ENCODE data around the gene KLK14. TPM values are rescaled to one million over a fixed set of nuclear protein-coding genes. Genes with fewer than 3 reads are reported as not detected.

KLK14 gene
- total RNA-seq, 1 donor from 2014 or later = 0.23 TPM

GRCh38 chr19:51114087-51114729, 31.5 kb upstream of the KLK14 start:
- Histone ChIP-seq H4K20me1 (ENCODE audit: insufficient read depth, low read length) (no peaks in the 10 kb centered on the region), H3K79me2 (ENCODE audit: insufficient read depth, low read length) (no peaks in the 10 kb centered on the region), H3K27ac (ENCODE audit: low read depth, low read length) (no peak overlapping the region), H3K27me3 (ENCODE audit: insufficient read depth, low read length) (no peaks in the 10 kb centered on the region), H3K9me3 (ENCODE audit: insufficient read depth, low read depth, low read length) (no peaks in the 10 kb centered on the region), H2AFZ (ENCODE audit: low read depth, low read length) (no peak overlapping the region), H3K4me2 (ENCODE audit: low read length) (no peak overlapping the region), H3K4me3 (ENCODE audit: insufficient read depth, low read depth, low read length) (no peak overlapping the region), H3K9ac (ENCODE audit: low read length) (no peak overlapping the region), H3K4me1 (ENCODE audit: insufficient read depth, low read length) (no peaks in the 10 kb centered on the region), H3K36me3 (ENCODE audit: insufficient read depth, low read length) (no peaks in the 10 kb centered on the region)
- H3K36me3 Mint-ChIP-seq (ENCODE audit: low read depth, unreplicated experiment) = no peaks in the 10 kb centered on the region
- no peaks in the 10 kb centered on the region for H3K9me3 Mint-ChIP-seq (ENCODE audit: unreplicated experiment)
- no peak overlapping the region for H3K4me3 Mint-ChIP-seq (ENCODE audit: unreplicated experiment)
- FAIRE-seq = no peak
- TF ChIP-seq CTCF (IDR thresholded peaks at IDR 0.05; ENCODE audit: insufficient read depth, low read depth, low read length) = no peak
- TF ChIP-seq EZH2 (IDR thresholded peaks at IDR 0.05; ENCODE audit: insufficient read depth, low read length) = no peak
- DNase-seq (ENCODE audit: low read depth) = no peak
- H3K27ac Mint-ChIP-seq (ENCODE audit: unreplicated experiment) = no peak overlapping the region
- peaks cover 29% of the 10 kb centered on the region for H3K27me3 Mint-ChIP-seq (ENCODE audit: low read depth, unreplicated experiment)
- peaks cover 2% of the 10 kb centered on the region for H3K4me1 Mint-ChIP-seq (ENCODE audit: low read depth, unreplicated experiment)

- Mint-ChIP-seq H3K4me1 (ENCODE audit: low read depth, unreplicated experiment) (peaks cover 4% of the 10 kb centered on the region), H3K27ac (ENCODE audit: unreplicated experiment) (no peak overlapping the region)
- no peak for FAIRE-seq
Measured at GRCh38 chr19:51111606-51112005, 28.9 kb upstream of the KLK14 start.

More at GRCh38 chr19:51111606-51112005, 28.9 kb upstream of the KLK14 start:
- H3K4me2 ChIP-seq (ENCODE audit: low read length) = no peak overlapping the region
- no peak overlapping the region for H3K4me3 ChIP-seq (ENCODE audit: insufficient read depth, low read depth, low read length)
- no peaks in the 10 kb centered on the region for H3K36me3 ChIP-seq (ENCODE audit: insufficient read depth, low read length)
- no peaks in the 10 kb centered on the region for H3K36me3 Mint-ChIP-seq (ENCODE audit: low read depth, unreplicated experiment)
- peaks cover 19% of the 10 kb centered on the region for H3K27me3 Mint-ChIP-seq (ENCODE audit: low read depth, unreplicated experiment)
- no peak overlapping the region for H3K27ac ChIP-seq (ENCODE audit: low read depth, low read length)
- TF ChIP-seq EZH2 (IDR thresholded peaks at IDR 0.05; ENCODE audit: insufficient read depth, low read length) (no peak), CTCF (IDR thresholded peaks at IDR 0.05; ENCODE audit: insufficient read depth, low read depth, low read length) (no peak)
- H3K4me1 ChIP-seq (ENCODE audit: insufficient read depth, low read length) = peaks cover 11% of the 10 kb centered on the region
- no peak for DNase-seq (ENCODE audit: low read depth)
- no peak overlapping the region for H3K4me3 Mint-ChIP-seq (ENCODE audit: unreplicated experiment)
- no peaks in the 10 kb centered on the region for H3K9me3 ChIP-seq (ENCODE audit: insufficient read depth, low read depth, low read length)
- no peak overlapping the region for H2AFZ ChIP-seq (ENCODE audit: low read depth, low read length)
- peaks cover 15% of the 10 kb centered on the region for H3K79me2 ChIP-seq (ENCODE audit: insufficient read depth, low read length)
- no peaks in the 10 kb centered on the region for H3K9me3 Mint-ChIP-seq (ENCODE audit: unreplicated experiment)
- no peaks in the 10 kb centered on the region for H3K27me3 ChIP-seq (ENCODE audit: insufficient read depth, low read length)
- no peaks in the 10 kb centered on the region for H4K20me1 ChIP-seq (ENCODE audit: insufficient read depth, low read length)
- no peak overlapping the region for H3K9ac ChIP-seq (ENCODE audit: low read length)

All from astrocyte (in vitro differentiated cells and primary cell).